Measurements from ENCODE around the gene SHOC2.

GRCh38 chr10:110939419-110939818, 20.0 kb downstream of the SHOC2 start:
- no peak for TF ChIP-seq CTCF (IDR thresholded peaks at IDR 0.05)
- no peak for TF ChIP-seq POLR2A (IDR thresholded peaks at IDR 0.05)

Measured in transverse colon (tissue), 3 donors.